ENCODE measurements around the gene HLA-DOB. TPM values are rescaled to one million over a fixed set of nuclear protein-coding genes. Genes with fewer than 3 reads are reported as not detected.

Gene HLA-DOB
- total and polyA plus RNA-seq, 10 of the 15 experiments (the other 5 are each of a cell fraction or from before 2014, with no cell fraction given), result 27.4 to 79.1 (median 37.0) TPM

GRCh38 chr6:32854376-32855178, 37.8 kb upstream of the HLA-DOB start (continued):
- 0 out of 2 replicates have a peak, but pooled peaks have one; percentile 12 for TF ChIP-seq NKRF (conservative IDR thresholded peaks at IDR 0.05)
- 0 out of 2 replicates have a peak, but pooled peaks have one; percentile 9 for TF ChIP-seq ESRRA (IDR thresholded peaks at IDR 0.05; ENCODE audit: low read length)
- TF ChIP-seq WRNIP1 (IDR thresholded peaks at IDR 0.05; ENCODE audit: borderline replicate concordance, low read depth, low read length), result 0 out of 2 replicates have a peak, but pooled peaks have one; percentile 58
- TF ChIP-seq GABPA (IDR thresholded peaks at IDR 0.05; ENCODE audit: low read depth), result no peak
- TF ChIP-seq IRF3 (IDR thresholded peaks at IDR 0.05), result no peak
- TF ChIP-seq IKZF1 (conservative IDR thresholded peaks at IDR 0.05), result 0 out of 2 replicates have a peak, but pooled peaks have one; percentile 10

Data from GM12878 (cell line).